VCaP (cell line): ENCODE measurements around the gene PGLYRP3.

ENCODE experiments used
- H3K27ac ChIP-seq: fragments of 450-650 bp; 2 replicates; pipeline ENCODE4 v1.5.1; 2017
- TF ChIP-seq, protein P1 (sequence below): fragments of 450-650 bp; conservative IDR thresholded peaks from 2 replicates; pipeline ENCODE4 v1.5.1; 2017; ENCODE audit warnings: mild to moderate bottlenecking, moderate library complexity

The PGLYRP3 gene

DNA sequence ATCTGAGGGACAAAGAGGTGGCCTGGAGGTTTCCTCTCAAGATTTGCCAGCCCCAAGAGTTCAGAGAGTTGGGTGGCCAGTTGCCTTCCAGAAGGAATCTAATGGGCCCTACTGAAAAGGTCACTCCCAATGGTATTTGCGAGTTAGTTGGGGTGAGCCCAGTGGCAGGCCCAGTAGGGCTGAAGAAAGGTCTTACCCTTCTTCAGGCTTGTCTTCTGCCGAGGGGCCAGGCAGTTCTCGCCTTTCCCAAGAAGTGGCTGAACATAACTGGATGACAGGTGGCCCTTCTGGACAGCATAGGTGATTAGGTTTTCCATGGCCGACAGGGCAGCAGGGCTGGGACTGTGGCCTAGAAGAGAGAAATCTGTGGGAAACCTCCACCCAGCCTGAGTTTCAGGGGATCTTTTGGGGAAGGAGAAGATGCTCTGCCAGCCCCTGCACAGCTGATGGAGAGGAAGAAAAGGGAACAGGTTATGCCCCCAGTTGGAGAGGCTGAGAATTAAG, 28.7 kb upstream of the PGLYRP3 start:
- H3K27ac ChIP-seq, result no peak overlapping the region
- TF ChIP-seq, protein P1, sequence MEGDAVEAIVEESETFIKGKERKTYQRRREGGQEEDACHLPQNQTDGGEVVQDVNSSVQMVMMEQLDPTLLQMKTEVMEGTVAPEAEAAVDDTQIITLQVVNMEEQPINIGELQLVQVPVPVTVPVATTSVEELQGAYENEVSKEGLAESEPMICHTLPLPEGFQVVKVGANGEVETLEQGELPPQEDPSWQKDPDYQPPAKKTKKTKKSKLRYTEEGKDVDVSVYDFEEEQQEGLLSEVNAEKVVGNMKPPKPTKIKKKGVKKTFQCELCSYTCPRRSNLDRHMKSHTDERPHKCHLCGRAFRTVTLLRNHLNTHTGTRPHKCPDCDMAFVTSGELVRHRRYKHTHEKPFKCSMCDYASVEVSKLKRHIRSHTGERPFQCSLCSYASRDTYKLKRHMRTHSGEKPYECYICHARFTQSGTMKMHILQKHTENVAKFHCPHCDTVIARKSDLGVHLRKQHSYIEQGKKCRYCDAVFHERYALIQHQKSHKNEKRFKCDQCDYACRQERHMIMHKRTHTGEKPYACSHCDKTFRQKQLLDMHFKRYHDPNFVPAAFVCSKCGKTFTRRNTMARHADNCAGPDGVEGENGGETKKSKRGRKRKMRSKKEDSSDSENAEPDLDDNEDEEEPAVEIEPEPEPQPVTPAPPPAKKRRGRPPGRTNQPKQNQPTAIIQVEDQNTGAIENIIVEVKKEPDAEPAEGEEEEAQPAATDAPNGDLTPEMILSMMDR, result no peak

GRCh38 chr1:153340356-153340755, 27.6 kb upstream of the PGLYRP3 start:
- TF ChIP-seq, protein P1, result no peak

DNA sequence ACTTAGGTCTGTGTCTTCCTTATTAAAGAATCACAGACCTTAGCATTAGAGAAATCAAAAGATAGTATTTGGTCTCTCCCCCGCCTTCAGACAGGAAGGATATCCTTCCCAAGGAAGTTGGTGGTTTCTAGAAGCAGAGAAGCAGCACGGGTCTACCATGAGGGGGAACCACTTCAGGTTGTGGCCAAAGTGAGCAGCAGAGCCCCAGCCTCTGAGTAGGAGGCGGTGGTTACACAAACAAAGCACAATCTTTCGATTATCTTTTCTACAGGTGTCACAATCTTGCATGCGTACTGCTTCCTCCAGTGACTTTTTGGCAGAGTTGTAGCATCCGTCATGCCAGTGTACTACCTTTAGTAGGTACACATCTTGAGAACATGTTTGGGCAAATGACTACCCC, 27.1 kb upstream of the PGLYRP3 start:
- TF ChIP-seq, protein P1, result no peak

More at GRCh38 chr1:153340356-153340755, 27.6 kb upstream of the PGLYRP3 start:
- no peak overlapping the region for H3K27ac ChIP-seq

DNA sequence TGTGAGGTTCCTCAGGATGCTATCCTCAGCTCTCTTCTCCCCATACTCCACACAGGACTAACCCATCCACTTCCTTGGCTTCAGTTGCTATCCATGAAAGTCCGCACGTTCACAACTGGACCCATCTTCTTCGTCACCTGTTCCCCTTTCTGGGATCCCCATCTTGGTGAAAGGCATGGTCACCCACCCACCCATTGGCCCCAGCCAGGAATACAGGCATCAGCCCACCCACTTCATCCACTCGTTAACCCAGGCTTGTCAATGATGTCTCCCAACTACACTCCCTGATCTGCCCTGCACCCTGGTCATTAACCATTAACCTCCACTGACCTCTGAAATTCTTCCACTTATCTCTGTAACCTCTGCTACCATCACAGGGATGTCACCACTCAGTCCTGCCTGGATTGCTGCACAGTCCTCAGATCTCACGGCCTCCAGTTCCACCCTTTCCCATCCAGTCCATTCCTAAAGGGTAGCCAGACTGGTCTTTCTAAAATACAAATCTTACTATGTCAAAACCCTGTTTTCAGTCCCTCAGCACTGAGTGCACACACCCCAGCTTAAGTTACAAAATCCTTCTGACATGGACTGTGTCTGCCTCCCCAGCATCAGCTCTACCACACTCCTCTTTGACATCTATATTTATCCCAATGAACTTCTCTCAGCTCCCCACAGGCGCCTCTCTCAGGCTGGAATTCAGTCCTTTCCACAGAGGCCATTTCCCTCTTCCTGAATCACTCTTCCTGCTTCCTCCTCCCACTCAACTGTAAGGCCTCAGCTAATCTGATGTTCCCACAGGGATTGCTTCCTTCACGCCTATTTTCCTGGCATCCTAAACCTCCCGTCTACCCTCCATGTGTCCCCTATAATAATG, 25.5 kb upstream of the PGLYRP3 start:
- TF ChIP-seq, protein P1, result no peak
- H3K27ac ChIP-seq, result no peak overlapping the region

More for the DNA sequence above, 27.1 kb upstream of the PGLYRP3 start:
- no peak overlapping the region for H3K27ac ChIP-seq

DNA sequence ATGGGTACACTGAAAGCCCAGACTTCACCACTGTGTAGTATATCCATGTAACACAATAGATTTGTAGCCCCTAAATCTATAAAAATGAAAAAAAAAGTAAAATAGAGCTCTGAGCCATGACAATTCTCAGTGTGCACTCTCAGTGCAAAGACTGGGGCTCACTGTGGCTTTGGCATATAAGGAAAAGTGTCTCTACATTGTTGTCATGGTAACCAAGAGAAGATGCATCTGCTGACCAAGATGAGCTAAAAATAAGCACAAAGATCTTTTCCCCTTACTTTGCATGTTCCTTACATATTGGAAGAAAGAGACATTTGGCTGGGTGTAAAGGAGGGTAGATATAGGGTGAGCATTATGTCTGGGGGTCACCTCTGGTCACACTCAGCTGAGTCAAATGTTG, 23.9 kb upstream of the PGLYRP3 start:
- TF ChIP-seq, protein P1, result no peak
- no peak overlapping the region for H3K27ac ChIP-seq

- TF ChIP-seq, protein P1, result no peak
- H3K27ac ChIP-seq, result no peak overlapping the region
Measured at GRCh38 chr1:153333902-153334301, 21.1 kb upstream of the PGLYRP3 start.

DNA sequence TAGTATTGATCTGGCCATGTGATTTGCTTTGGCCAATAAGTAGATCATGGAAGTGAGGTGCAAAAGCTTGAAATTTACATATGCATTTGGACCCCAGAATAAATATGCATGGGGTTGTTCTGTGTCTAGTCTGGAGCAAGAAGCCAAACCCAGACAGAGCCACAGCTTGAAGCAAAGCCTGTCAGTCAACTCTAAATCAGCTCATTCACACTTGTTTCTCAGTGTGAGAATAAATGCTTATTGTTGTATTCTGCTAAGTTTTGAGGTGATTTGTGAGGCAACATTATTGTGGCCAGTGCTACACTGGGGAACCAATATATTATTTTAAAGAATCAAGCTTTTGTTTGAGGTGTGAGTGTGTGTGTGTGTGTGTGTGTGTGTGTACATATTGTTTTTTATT, 12.2 kb upstream of the PGLYRP3 start:
- TF ChIP-seq, protein P1, result no peak
- H3K27ac ChIP-seq, result no peak overlapping the region
